GM21367 (cell line): ENCODE results near the gene SNRNP25.

ENCODE experiments used
- ATAC-seq: cut with Tn5 transposase; IDR thresholded peaks from one replicate; pipeline ENCODE4 v1.9.1; 2021; ENCODE audit not compliant: unreplicated experiment

The SNRNP25 gene

GRCh38 chr16:62968-63391, 9.4 kb downstream of the SNRNP25 start:
- ATAC-seq = no peak

GRCh38 chr16:63466-63865, 9.8 kb downstream of the SNRNP25 start:
- no peak for ATAC-seq

GRCh38 chr16:63998-64913, 10.6 kb downstream of the SNRNP25 start:
- no peak for ATAC-seq

DNA sequence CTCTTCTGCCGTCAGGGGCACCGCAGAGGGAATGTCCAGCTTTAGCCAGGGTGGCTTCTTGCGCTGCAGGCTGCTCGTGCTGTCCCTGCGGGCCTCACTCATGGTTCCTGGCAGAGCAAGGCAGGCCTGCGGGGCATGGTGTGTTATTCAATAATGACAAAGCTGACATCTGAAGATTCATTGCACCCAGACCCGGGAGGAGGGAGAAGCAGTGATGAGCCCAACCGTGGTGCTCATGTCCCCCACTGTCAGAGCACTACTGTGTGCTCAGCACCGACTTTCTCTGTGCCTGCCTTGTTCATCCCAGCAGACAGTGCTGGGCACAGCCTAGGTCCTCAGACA, 11.3 kb downstream of the SNRNP25 start:
- ATAC-seq = no peak

- ATAC-seq = no peak
Observed at GRCh38 chr16:65745-66144, 12.1 kb downstream of the SNRNP25 start.

DNA sequence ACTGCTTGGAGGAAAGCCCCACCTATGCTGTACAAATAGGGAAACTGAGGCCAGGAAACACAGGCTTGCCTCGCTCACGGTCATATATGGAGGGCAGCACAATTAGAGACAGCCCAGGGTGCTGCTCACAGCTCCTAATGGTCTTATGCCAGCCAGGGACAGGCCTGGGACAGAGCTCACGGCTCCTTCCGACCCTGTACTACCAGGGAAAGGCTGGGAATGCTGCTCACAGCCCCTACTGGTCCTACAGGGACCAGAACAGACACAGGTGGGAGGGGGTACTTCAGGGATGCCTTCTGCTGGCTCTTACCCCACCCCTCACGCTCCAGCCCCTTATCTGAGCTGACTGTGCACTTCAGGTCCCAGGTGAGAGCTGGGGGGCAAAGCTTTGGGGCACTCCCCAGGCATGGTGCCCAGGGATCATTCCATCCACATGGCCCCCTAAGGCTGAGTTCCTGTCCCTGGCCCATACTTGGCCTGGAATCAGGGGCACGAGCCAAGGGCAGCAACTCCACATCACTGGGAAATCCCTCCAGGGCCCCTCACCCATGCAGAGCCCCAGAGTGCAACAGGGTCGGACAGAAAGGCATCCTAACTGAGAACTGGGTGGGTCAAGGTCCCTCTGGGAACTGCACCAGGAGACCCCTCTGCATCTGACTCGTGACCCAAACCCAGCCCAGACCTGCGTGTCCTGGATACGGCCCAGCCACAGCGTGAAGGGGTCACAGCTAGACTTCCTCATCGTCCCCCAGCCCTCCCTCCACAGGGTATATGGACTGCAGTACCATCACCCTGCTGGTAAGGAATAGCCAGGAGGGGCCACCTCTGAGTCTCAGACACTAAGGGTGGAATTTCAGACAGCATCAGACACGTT, 12.9 kb downstream of the SNRNP25 start:
- no peak for ATAC-seq

DNA sequence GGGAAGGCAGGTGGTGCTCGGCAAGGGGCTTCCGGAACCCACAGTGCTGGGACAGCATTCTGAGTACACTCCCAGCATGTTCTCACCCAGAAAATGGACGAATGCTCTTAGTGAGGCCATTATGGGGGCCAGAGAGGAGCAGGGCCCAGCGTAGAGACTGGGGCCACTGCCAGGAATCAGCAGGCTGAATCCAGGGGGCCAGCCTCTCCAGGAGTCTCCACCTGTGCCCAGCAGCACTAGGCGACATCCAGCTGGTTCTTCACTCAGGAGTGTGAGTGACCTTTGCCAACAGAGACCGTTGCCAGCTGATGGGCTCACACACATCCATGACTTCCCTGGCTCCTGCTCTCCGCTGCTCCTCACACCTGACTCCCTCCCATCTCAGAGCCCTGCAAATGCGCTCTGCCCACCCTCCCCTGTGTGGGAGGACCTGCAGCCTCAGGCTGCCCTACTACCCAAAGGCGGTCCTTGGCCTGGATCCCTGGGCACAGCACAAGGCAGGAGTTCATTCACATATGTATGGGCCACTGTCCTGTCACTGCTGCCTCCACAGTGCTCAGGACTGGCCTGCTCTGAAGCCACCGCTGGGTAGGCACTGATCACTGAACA, 13.7 kb downstream of the SNRNP25 start:
- no peak for ATAC-seq

DNA sequence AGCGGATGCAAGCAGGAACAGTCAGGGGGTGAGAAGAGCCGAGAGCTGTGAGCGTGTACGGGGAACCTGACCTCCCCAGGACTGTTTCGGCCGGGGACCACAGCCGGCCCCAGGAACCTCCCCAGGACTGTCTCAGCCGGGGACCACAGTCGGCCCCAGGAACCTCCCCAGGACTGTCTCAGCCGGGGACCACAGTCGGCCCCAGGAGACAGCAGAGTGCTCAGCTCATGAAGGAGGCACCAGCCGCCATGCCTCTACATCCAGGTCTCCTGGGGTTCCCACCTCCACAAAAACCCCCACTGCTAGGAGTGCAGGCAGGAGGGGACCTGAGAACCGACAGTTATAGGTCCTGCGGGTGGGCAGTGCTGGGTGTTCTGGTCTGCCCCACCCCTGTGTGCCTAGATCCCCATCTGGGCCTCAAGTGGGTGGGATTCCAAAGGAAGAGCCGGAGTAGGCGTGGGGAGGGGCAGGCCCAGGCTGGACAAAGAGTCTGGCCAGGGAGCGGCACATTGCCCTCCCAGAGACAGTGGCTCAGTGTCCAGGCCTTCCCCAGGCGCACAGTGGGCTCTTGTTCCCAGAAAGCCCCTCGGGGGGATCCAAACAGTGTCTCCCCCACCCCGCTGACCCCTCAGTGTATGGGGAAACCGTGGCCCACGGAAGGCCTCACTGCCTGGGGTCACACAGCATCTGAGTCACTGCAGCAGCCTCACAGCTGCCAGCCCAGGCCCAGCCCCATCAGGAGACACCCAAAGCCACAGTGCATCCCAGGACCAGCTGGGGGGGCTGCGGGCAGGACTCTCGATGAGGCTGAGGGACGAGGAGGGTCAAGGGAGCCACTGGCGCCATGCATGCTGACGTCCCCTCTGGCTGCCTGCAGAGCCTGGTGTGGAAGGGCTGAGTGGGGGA, 14.5 kb downstream of the SNRNP25 start:
- no peak for ATAC-seq

DNA sequence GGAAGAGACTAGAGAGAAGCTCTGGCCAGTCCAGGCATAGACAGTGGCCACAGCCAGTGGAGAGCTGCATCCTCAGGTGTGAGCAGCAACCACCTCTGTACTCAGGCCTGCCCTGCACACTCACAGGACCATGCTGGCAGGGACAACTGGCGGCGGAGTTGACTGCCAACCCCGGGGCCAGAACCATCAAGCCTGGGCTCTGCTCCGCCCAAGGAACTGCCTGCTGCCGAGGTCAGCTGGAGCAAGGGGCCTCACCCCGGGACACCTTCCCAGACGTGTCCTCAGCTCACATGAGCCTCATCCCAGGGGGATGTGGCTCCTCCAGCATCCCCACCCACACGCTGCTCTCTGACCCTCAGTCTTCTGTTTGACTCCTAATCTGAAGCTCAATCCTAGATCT, 15.6 kb downstream of the SNRNP25 start:
- no peak for ATAC-seq

DNA sequence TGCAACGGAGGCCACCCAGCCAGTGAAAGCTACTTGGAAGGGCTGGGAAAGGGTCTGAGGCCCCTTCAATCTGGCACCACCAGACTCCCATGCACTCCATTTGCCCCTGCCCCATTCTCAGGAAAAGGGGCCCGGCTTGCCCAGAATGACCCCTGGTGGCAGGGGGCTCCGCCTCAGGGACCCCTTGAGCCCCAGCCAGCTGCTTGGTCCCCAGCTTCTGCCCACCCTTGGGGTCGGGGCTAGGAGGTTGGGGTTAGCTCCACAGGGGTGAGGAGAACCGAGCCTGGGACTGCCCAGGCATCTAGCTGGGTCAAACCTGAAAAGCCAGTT, 17.5 kb downstream of the SNRNP25 start:
- ATAC-seq = no peak

DNA sequence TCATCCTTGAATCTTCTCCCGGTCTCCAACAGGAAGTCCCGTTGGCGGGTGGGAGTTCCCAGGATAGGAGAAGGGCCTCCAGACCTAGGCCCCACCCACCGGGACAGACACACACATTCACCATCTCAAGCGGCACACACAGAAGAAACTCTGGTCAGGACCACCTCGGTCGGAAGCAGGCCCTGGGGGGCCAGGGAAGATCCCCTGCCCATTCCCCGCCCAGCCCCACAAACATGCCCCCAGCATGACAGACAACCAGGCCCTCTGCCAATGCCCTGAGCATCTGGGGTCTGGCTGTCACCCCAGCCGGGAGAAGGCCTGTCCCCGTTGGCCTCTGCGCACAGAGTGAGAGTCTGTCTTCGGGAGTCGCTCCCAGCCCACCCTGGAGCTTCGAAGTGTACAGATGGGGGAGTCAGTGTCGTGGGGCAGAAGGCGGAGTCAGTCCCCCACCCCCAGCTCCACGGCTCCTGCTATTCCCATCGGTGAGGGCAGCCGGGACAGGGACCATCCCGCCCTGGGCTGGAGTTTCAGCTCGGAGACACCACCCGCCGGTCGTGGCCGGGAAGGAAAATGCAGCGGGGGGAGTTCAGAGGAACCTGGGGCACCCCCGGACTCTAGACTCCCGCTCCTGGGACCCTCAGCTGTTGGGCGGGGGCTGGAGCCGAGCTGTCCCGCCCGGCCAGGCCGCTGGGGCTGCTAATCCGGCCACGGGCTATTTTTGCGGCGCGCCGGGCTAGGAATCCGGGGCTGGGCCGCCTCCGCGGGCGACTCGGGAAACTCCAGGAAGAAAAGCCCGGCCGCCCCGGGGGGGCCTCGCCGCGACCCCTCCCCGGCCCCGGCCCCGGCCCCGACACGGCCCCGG, 18.1 kb downstream of the SNRNP25 start:
- no peak for ATAC-seq

DNA sequence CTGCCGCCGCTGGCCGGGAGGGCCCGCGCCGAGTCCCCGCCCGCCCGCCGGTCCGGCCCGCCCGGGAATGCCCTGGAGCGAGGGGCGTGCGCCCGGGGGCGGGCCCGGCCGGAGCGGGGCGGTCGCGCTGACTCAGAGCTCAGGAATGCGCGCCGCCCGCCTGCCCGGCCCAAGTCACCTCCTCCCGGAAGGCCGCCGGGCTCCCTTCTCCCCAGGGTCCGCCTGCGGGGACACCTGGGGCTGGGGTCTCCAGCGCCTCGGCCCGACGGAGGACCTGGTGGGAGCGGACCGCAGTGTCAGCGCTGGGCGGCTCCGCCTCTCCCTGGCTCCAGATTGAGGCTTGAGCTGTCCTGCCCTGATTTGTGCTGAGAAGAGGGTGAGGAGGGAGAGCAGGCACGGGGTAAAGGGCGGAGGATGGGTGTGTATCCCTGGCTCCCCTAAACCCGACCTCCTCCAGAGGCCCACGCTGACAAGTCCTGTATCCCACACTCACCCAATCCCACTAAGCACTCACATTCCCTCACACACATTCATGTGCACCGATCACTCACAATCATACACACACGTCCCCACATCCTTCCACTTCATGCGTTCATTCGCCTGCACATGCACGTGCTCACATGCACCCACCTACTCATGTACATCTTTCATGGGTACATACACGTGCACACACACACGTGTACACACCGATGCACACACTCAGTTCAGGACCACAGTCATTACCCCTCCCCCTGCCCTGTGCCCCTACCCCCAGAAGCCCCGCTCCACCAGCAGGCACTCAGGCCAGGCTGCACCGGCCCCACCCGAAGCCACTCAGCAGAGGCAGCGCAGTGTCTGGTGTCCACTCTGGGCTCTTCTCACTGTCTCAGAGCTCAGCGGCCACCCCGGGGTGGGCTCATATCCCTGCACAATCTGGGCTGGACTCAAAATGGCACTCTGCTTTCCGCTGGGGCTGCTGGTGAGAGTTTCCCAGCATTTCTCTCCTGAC, 19.2 kb downstream of the SNRNP25 start, which contains the start of gene RHBDF1:
TSS of gene RHBDF1 (minus strand) at position 71 of the 988 bp plus-strand sequence. CDS start 7,616 bp downstream, outside the sequence.
- no peak for ATAC-seq

GRCh38 chr16:74051-74746, 20.6 kb downstream of the SNRNP25 start:
- ATAC-seq = no peak

DNA sequence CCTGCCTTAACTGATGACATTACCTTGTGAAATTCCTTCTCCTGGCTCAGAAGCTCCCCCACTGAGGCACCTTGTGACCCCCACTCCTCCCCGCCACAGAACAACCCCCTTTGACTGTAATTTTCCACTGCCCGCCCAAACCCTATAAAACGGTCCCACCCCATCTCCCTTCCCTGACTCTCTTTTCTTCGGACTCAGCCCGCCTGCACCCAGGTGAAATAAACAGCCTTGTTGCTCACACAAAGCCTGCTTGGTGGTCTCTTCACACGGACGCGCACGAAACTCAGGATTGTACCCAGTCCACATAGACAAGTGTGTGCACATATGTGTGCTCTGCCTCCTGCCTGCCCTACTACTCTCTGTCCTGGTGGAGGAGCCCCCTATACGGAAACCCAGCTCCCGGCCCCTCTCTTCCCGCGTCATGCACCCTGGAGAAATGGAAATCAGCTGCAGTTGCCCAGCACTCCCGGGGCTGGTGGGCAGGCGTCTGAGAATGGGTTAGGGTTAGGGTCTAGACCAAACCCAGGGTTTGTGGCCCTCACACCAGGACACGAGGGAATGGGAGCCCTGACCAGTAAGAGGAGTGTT, 21.2 kb downstream of the SNRNP25 start:
- ATAC-seq = no peak

GRCh38 chr16:75580-76501, 22.2 kb downstream of the SNRNP25 start:
- ATAC-seq = no peak

DNA sequence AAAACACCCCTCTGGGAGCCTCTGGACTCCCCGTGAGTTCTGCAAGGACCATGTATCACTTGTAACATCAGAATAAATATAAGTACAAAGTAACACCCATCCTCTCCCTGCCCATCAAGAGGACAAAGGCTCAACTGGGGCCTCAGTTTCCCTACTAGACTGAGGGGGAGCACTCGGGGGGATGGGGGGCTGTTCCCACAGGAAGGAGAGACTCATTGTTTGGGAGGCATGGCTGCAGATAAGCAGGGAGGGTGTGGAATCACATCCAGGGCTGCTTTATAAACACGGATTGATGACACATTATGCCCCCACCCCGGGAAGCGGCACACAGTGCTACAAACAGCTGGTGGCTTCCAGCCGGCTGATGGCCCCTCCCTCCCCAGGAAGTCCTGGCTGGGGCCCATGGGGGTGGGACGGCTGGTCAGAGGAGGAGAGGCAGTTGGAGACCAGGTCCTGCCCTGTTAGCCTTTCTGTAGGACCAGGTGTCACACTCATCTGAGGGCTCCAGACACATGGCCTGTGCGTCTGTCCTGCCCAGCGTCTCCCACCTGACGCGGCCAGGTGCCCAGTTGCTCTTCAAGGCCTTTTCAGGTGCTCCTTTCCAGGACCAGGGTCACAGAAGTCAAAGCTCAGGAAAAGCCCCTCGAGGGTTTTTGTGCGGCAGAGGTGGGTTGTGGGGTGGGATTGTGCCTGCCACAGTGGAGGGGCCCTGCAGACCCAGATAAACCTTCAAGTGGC, 23.1 kb downstream of the SNRNP25 start:
- ATAC-seq = no peak
